DLD1 (cell line): ENCODE measurements around the gene AMBP.

ENCODE experiments used
- in situ Hi-C: cut with HindIII; loops from 2 replicates; pipeline ENCODE4 v1.10.0; 2017; ENCODE audit warnings: low sequenced_read_pairs

AMBP gene

GRCh38 chr9:114093031-114093471 lies 15.0 kb upstream of the AMBP start:
- in situ Hi-C loops: loop anchor here (25.0 kb wide), 1 partner anchor 194 kb away; no protein-coding TSS in a partner anchor

GRCh38 chr9:114092336-114092735 lies 14.2 kb upstream of the AMBP start:
- in situ Hi-C loops: loop anchor here (25.0 kb wide), 1 partner anchor 195 kb away; no protein-coding TSS in a partner anchor

GRCh38 chr9:114091711-114092110 lies 13.6 kb upstream of the AMBP start:
- in situ Hi-C loops: loop anchor here (25.0 kb wide), 1 partner anchor 196 kb away; no protein-coding TSS in a partner anchor

GRCh38 chr9:114090798-114091197 lies 12.7 kb upstream of the AMBP start:
- in situ Hi-C loops: loop anchor here (25.0 kb wide), 1 partner anchor 197 kb away; no protein-coding TSS in a partner anchor

GRCh38 chr9:114089206-114089840 lies 11.2 kb upstream of the AMBP start:
- in situ Hi-C loops: loop anchor here (25.0 kb wide), 1 partner anchor 198 kb away; no protein-coding TSS in a partner anchor

- in situ Hi-C loops: loop anchor here (25.0 kb wide), 1 partner anchor 199 kb away; no protein-coding TSS in a partner anchor
Measured at GRCh38 chr9:114088571-114089170, 10.6 kb upstream of the AMBP start.

- in situ Hi-C loops: loop anchor here (25.0 kb wide), 1 partner anchor 200 kb away; no protein-coding TSS in a partner anchor
Measured at GRCh38 chr9:114087721-114088120, 9.6 kb upstream of the AMBP start.

GRCh38 chr9:114086607-114087006 lies 8.5 kb upstream of the AMBP start:
- in situ Hi-C loops: loop anchor here (25.0 kb wide), 1 partner anchor 201 kb away; no protein-coding TSS in a partner anchor

- in situ Hi-C loops: loop anchor here (25.0 kb wide), 1 partner anchor 201 kb away; no protein-coding TSS in a partner anchor
Measured at GRCh38 chr9:114086009-114086408, 7.9 kb upstream of the AMBP start.

- in situ Hi-C loops: loop anchor here (25.0 kb wide), 1 partner anchor 202 kb away; no protein-coding TSS in a partner anchor
Measured at GRCh38 chr9:114085387-114085789, 7.3 kb upstream of the AMBP start.

GRCh38 chr9:114084282-114085073 lies 6.4 kb upstream of the AMBP start:
- in situ Hi-C loops: loop anchor here (25.0 kb wide), 1 partner anchor 203 kb away; no protein-coding TSS in a partner anchor

GRCh38 chr9:114083666-114084065 lies 5.6 kb upstream of the AMBP start:
- in situ Hi-C loops: loop anchor here (25.0 kb wide), 1 partner anchor 204 kb away; no protein-coding TSS in a partner anchor

- in situ Hi-C loops: loop anchor here (25.0 kb wide), 1 partner anchor 204 kb away; no protein-coding TSS in a partner anchor
Measured at GRCh38 chr9:114082763-114083412, 4.8 kb upstream of the AMBP start.

GRCh38 chr9:114082017-114082762 lies 4.1 kb upstream of the AMBP start:
- in situ Hi-C loops: loop anchor here (25.0 kb wide), 1 partner anchor 205 kb away; no protein-coding TSS in a partner anchor

- in situ Hi-C loops: loop anchor here (25.0 kb wide), 1 partner anchor 206 kb away; no protein-coding TSS in a partner anchor
Measured at GRCh38 chr9:114081441-114082016, 3.4 kb upstream of the AMBP start.

GRCh38 chr9:114080773-114081440 lies 2.8 kb upstream of the AMBP start:
- in situ Hi-C loops: loop anchor here (25.0 kb wide), 1 partner anchor 206 kb away; no protein-coding TSS in a partner anchor

GRCh38 chr9:114080195-114080772 lies 2.2 kb upstream of the AMBP start:
- in situ Hi-C loops: loop anchor here (25.0 kb wide), 1 partner anchor 207 kb away; no protein-coding TSS in a partner anchor

GRCh38 chr9:114078781-114079156 lies 669 bp upstream of the AMBP start:
- in situ Hi-C loops: loop anchor here (25.0 kb wide), 1 partner anchor 209 kb away; no protein-coding TSS in a partner anchor
